B cell (primary cell): Measurements from ENCODE around the gene ECHDC3. TPM values are rescaled to one million over a fixed set of nuclear protein-coding genes. Genes with fewer than 3 reads are reported as not detected.

ENCODE experiments used
- ATAC-seq: fragments of 200-7000 bp; cut with Tn5 transposase; one replicate; pipeline ENCODE4 v1.10.0; 2021; ENCODE audit warnings: low read depth, mild to moderate bottlenecking, moderate number of reproducible peaks, moderate library complexity
- CTCF ChIA-PET: fragments of 350-600 bp; sonication (Branson Sonifier 250); formaldehyde crosslinking; loops from one replicate; lab custom pipeline; 2021; ENCODE audit warnings: antibody characterized with exemption, inconsistent platforms; lab: Charles Lee
- POLR2A ChIA-PET: fragments of 350-600 bp; sonication (Branson Sonifier 250); formaldehyde crosslinking; loops from one replicate; lab custom pipeline; 2021; ENCODE audit warnings: antibody characterized with exemption; lab: Charles Lee
- DNase-seq: peaks from one replicate; pipeline ENCODE4 v3.0.0; 2013
- H2AFZ ChIP-seq: 2 replicates; pipeline ENCODE4 v1.6.1; 2012; ENCODE audit warnings: mild to moderate bottlenecking, low read depth, low read length; ENCODE audit not compliant: insufficient read depth, poor library complexity, severe bottlenecking
- H3K27ac ChIP-seq, 2 donors: 1 replicate in 1 of 2; 2 replicates in 1 of 2; pipeline ENCODE4 v1.5.1; 2012 to 2013; ENCODE audit warnings: low read length in 2 of 2, mild to moderate bottlenecking in 2 of 2, moderate library complexity in 1 of 2
- H3K27me3 ChIP-seq, 4 experiments: fragments of 200-600 bp in 1 of 4; sonication (generic) in 1 of 4; replicated peaks in 1 of 4; 1 replicate in 2 of 4; 2 replicates in 2 of 4; pipeline versions ENCODE4 v1.6.1 to v1.7.0; 2013 to 2016; ENCODE audit warnings: low read length in 3 of 4, mild to moderate bottlenecking in 2 of 4, mixed read lengths in 1 of 4, moderate library complexity in 1 of 4; ENCODE audit not compliant: insufficient read depth in 4 of 4, control insufficient read depth in 3 of 4; ENCODE audit errors: control extremely low read depth in 1 of 4
- H3K36me3 ChIP-seq, 2 experiments: replicated peaks in 1 of 2; 1 replicate in 1 of 2; 2 replicates in 1 of 2; pipeline versions ENCODE4 v1.6.1 to v1.7.1; 2013; ENCODE audit warnings: low read length in 1 of 2; ENCODE audit not compliant: insufficient read depth in 2 of 2, control insufficient read depth in 1 of 2; ENCODE audit errors: control extremely low read depth in 1 of 2, extremely low read depth in 1 of 2
- H3K4me1 ChIP-seq, 2 donors: fragments of 200-600 bp in 1 of 2; sonication (generic) in 1 of 2; 1 replicate in 1 of 2; 2 replicates in 1 of 2; pipeline versions ENCODE4 v1.5.1 to v1.6.1; 2013 to 2017; ENCODE audit warnings: low read length in 2 of 2; ENCODE audit not compliant: control insufficient read depth in 2 of 2, insufficient read depth in 2 of 2
- H3K4me2 ChIP-seq: replicated peaks from 2 replicates; pipeline ENCODE3; 2012; ENCODE audit warnings: mild to moderate bottlenecking, low read depth, low read length; ENCODE audit not compliant: poor library complexity, severe bottlenecking
- H3K4me3 ChIP-seq, 5 experiments: fragments of 200-600 bp in 1 of 5; sonication (generic) in 1 of 5; 1 replicate in 3 of 5; 2 replicates in 2 of 5; pipeline versions ENCODE4 v1.5.1 to v1.7.0; 2011 to 2016; ENCODE audit warnings: low read length in 4 of 5, mild to moderate bottlenecking in 4 of 5, low read depth in 2 of 5, control low read depth in 1 of 5, moderate library complexity in 1 of 5; ENCODE audit not compliant: insufficient read depth in 1 of 5; ENCODE audit errors: control extremely low read depth in 1 of 5, extremely low read depth in 1 of 5
- H3K79me2 ChIP-seq: fragments of 200-600 bp; sonication (generic); one replicate; pipeline ENCODE4 v1.6.0; 2016; ENCODE audit warnings: low read length; ENCODE audit not compliant: control insufficient read depth, insufficient read depth
- H3K9ac ChIP-seq: fragments of 200-600 bp; sonication (generic); 2 replicates; pipeline ENCODE4 v1.6.1; 2017; ENCODE audit warnings: mild to moderate bottlenecking, low read length, moderate library complexity
- H3K9me3 ChIP-seq, 3 donors: one replicate each; pipeline versions ENCODE4 v1.6.1 to v1.7.1; 2013; ENCODE audit warnings: low read length in 2 of 3; ENCODE audit not compliant: control insufficient read depth in 2 of 3, insufficient read depth in 1 of 3; ENCODE audit errors: control extremely low read depth in 1 of 3
- H4K20me1 ChIP-seq: 2 replicates; pipeline ENCODE4 v1.6.0; 2012; ENCODE audit warnings: mild to moderate bottlenecking, low read length; ENCODE audit not compliant: insufficient read depth, control insufficient read depth, poor library complexity, severe bottlenecking
- H3K27ac Mint-ChIP-seq: one replicate; pipeline ENCODE4 v1.8.0; 2021; ENCODE audit warnings: mixed read lengths
- H3K27me3 Mint-ChIP-seq: one replicate; pipeline ENCODE4 v1.8.0; 2021; ENCODE audit warnings: mixed read lengths
- H3K4me1 Mint-ChIP-seq: one replicate; pipeline ENCODE4 v1.8.0; 2021; ENCODE audit warnings: mixed read lengths
- H3K4me3 Mint-ChIP-seq: one replicate; pipeline ENCODE4 v1.8.0; 2021; ENCODE audit warnings: mixed read lengths
- H3K9me3 Mint-ChIP-seq: one replicate; pipeline ENCODE4 v1.8.0; 2022; ENCODE audit warnings: mixed read lengths; ENCODE audit not compliant: insufficient read depth
- EZH2 ChIP-seq: IDR thresholded peaks from 2 replicates; pipeline ENCODE4 v1.6.1; 2012; ENCODE audit warnings: borderline replicate concordance, low read depth, mild to moderate bottlenecking, moderate library complexity, low read length; ENCODE audit not compliant: insufficient read depth, poor library complexity, severe bottlenecking
- WGBS: methylation state at CpG from one replicate; pipeline ENCODE4 v1.1.5; 2013; ENCODE audit warnings: missing lambda C conversion rate; ENCODE audit not compliant: insufficient coverage; 5-methylcytosine and 5-hydroxymethylcytosine counted together
- intact Hi-C: fragments of 100-400 bp; cut with micrococcal nuclease; formaldehyde crosslinking; loops from one replicate; pipeline ENCODE4 v1.10.0; 2022
- polyA plus RNA-seq: library from polyadenylated mRNA; depleted of rRNA; stranded (reverse); fragments of >200 nt; gene quantifications from 2 replicates; pipeline ENCODE4 v1.2.3, GENCODE V29; 2012
- total RNA-seq, 2 donors: library from RNA; stranded (reverse); fragments of 120-200 nt in 1 of 2; gene quantifications; 1 replicate in 1 of 2; 2 replicates in 1 of 2; pipeline versions ENCODE4 v1.2.3 to v1.2.4, GENCODE V29; 2013 to 2022
- TF ChIP-seq, protein P1 (sequence below): fragments of 200-600 bp; IDR thresholded peaks from one replicate; pipeline ENCODE4 v1.8.0; 2022; ENCODE audit warnings: antibody characterized with exemption, mild to moderate bottlenecking

The ECHDC3 gene
- total and polyA plus RNA-seq, 2 donors (not counting 1 experiment from before 2014, with no cell fraction given), result 3.9 to 9.6 TPM

DNA sequence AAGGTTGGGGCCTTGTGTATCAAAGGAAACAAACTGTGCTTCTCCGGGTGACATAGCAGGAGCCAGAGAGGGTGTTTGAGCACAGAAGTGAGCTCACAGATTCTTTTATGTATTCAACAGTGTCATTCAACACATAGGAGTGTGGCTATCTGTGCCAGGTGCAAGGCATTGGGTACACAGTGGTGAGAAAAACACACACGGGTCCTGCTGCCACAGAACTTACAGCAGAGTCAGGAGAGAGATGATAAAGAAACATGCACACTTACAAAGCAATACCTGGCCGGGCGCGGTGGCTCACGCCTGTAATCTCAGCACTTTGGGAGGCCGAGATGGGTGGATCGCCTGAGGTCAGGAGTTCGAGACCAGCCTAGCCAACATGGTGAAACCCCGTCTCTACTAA lies 16.3 kb upstream of the ECHDC3 start:
- H3K4me2 ChIP-seq, result no peak overlapping the region
- peaks cover 14 to 16% of the 10 kb centered on the region in 2 donors for H3K4me1 ChIP-seq
- peaks cover 20% of the 10 kb centered on the region for H3K4me1 Mint-ChIP-seq
- H3K9me3 Mint-ChIP-seq, result peaks cover 5% of the 10 kb centered on the region
- TF ChIP-seq EZH2, result no peak
- TF ChIP-seq, protein P1, sequence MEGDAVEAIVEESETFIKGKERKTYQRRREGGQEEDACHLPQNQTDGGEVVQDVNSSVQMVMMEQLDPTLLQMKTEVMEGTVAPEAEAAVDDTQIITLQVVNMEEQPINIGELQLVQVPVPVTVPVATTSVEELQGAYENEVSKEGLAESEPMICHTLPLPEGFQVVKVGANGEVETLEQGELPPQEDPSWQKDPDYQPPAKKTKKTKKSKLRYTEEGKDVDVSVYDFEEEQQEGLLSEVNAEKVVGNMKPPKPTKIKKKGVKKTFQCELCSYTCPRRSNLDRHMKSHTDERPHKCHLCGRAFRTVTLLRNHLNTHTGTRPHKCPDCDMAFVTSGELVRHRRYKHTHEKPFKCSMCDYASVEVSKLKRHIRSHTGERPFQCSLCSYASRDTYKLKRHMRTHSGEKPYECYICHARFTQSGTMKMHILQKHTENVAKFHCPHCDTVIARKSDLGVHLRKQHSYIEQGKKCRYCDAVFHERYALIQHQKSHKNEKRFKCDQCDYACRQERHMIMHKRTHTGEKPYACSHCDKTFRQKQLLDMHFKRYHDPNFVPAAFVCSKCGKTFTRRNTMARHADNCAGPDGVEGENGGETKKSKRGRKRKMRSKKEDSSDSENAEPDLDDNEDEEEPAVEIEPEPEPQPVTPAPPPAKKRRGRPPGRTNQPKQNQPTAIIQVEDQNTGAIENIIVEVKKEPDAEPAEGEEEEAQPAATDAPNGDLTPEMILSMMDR, result no peak
- POLR2A ChIA-PET, result interaction anchor here (1.4 kb wide), 1 partner anchor 211 kb away, joined by 4 read pairs; no protein-coding TSS in a partner anchor
- no peaks in the 10 kb centered on the region for H3K36me3 ChIP-seq
- no peak overlapping the region for H3K27ac ChIP-seq
- no peaks in the 10 kb centered on the region for H3K27me3 ChIP-seq
- no peak overlapping the region for H3K27ac Mint-ChIP-seq
- peaks cover 12% of the 10 kb centered on the region for H3K79me2 ChIP-seq
- H3K9ac ChIP-seq, result no peak overlapping the region
- 98% methylated on average over 8 of the region's 10 CpGs for WGBS
- H4K20me1 ChIP-seq, result no peaks in the 10 kb centered on the region
- ATAC-seq (no peak), DNase-seq (no peak)
- CTCF ChIA-PET, result interaction anchor here (1.3 to 11.0 kb wide), 13 partner anchors 31 to 215 kb away, joined by 4 to 183 read pairs (median 8); partner anchors contain the start of gene USP6NL
- intact Hi-C loops, result loop anchor here (1.0 to 5.0 kb wide), 4 partner anchors 32 to 211 kb away; no protein-coding TSS in a partner anchor
- H3K4me3 Mint-ChIP-seq, result no peak overlapping the region
- H3K9me3 ChIP-seq, result peaks cover 1 to 22% (median 6%) of the 10 kb centered on the region in 3 donors
- H2AFZ ChIP-seq, result no peak overlapping the region
- no peaks in the 10 kb centered on the region for H3K27me3 Mint-ChIP-seq
- H3K4me3 ChIP-seq, result no peak overlapping the region

DNA sequence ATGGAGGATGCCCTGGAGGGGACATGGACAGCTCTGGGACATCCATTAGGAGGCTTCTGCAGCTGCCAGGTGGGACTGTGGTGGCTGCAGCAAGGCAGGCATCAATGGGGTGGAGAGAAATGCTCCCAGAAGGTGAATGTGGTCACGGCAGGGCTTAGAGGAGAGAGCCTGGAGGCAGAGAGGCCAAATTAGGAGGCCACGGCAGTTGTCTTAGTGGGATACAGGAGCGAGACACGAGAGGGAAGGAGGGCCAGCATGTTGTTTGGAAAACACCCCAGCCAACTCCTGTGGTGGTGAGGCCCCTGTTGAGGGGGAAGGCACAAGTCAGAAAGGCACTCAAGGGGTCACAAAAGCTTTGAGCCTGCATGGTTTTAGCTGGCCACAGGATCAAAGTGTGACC lies 14.6 kb upstream of the ECHDC3 start:
- Histone ChIP-seq H2AFZ (no peak overlapping the region), H3K27me3 (no peaks in the 10 kb centered on the region), H3K9me3 (peaks cover 1 to 23% (median 6%) of the 10 kb centered on the region in 3 donors), H3K79me2 (peaks cover 6% of the 10 kb centered on the region), H3K36me3 (no peaks in the 10 kb centered on the region), H3K4me1 (peaks cover 4 to 8% of the 10 kb centered on the region in 2 donors), H3K4me3 (no peak overlapping the region), H4K20me1 (no peaks in the 10 kb centered on the region), H3K27ac (no peak overlapping the region), H3K9ac (no peak overlapping the region), H3K4me2 (no peak overlapping the region)
- peaks cover 5% of the 10 kb centered on the region for H3K9me3 Mint-ChIP-seq
- DNase-seq (no peak), ATAC-seq (no peak)
- CTCF ChIA-PET, result interaction anchor here (0.8 to 11.0 kb wide), 10 partner anchors 20 to 231 kb away, joined by 3 to 183 read pairs (median 4); no protein-coding TSS in a partner anchor
- intact Hi-C loops, result loop anchor here (5.0 kb wide), 1 partner anchor 130 kb away; no protein-coding TSS in a partner anchor
- POLR2A ChIA-PET, result interaction anchor here (0.6 kb wide), 2 partner anchors 45 to 245 kb away, joined by 4 read pairs; no protein-coding TSS in a partner anchor
- TF ChIP-seq, protein P1, result no peak
- TF ChIP-seq EZH2, result no peak
- no peak overlapping the region for H3K27ac Mint-ChIP-seq
- no peak overlapping the region for H3K4me3 Mint-ChIP-seq
- peaks cover 5% of the 10 kb centered on the region for H3K4me1 Mint-ChIP-seq
- H3K27me3 Mint-ChIP-seq, result no peaks in the 10 kb centered on the region
- WGBS, result 88% methylated on average over 4 of the region's 4 CpGs
